ENCODE measurements around the gene FANCL.
"Not testable (repeated sequence)": the region's sequence is repeated elsewhere in the genome, so short reads cannot be mapped to it uniquely, and the experiment has no call there.

The FANCL gene

GRCh38 chr2:58138396-58139030 lies 102.6 kb downstream of the FANCL start:
- no peak for DNase-seq

GRCh38 chr2:58137856-58138255 lies 103.3 kb downstream of the FANCL start:
- DNase-seq, result no peak

- no peak for DNase-seq
Measured at GRCh38 chr2:58137221-58137620, 103.9 kb downstream of the FANCL start.

GRCh38 chr2:58135861-58136260 lies 105.3 kb downstream of the FANCL start:
- DNase-seq, result no peak

- no peak for DNase-seq
Measured at GRCh38 chr2:58133395-58133794, 107.7 kb downstream of the FANCL start.

GRCh38 chr2:58131191-58132011 lies 109.7 kb downstream of the FANCL start:
- DNase-seq, result peak; percentile 22 to 39

- peak in 1 of 2 experiments; percentile 48 for DNase-seq
Measured at GRCh38 chr2:58130238-58130637, 110.9 kb downstream of the FANCL start.

- no peak for DNase-seq
Measured at GRCh38 chr2:58127111-58127510, 114.0 kb downstream of the FANCL start.

GRCh38 chr2:58122540-58122939 lies 118.6 kb downstream of the FANCL start:
- no peak for DNase-seq

- DNase-seq, result no peak
Measured at GRCh38 chr2:58122040-58122439, 119.1 kb downstream of the FANCL start.

GRCh38 chr2:58120626-58121229 lies 120.4 kb downstream of the FANCL start:
- DNase-seq, result no peak

GRCh38 chr2:58113563-58113962 lies 127.6 kb downstream of the FANCL start:
- not testable (repeated sequence) for DNase-seq

GRCh38 chr2:58110765-58111164 lies 130.4 kb downstream of the FANCL start:
- DNase-seq, result no peak

GRCh38 chr2:58109481-58109880 lies 131.6 kb downstream of the FANCL start:
- no peak for DNase-seq
